Mesendoderm (in vitro differentiated cells): Measurements from ENCODE around the gene SERPING1.

Source experiments
- DNase-seq: peaks from one replicate; pipeline ENCODE4 v3.0.0; 2013
- H2AK5ac ChIP-seq: 2 replicates; pipeline ENCODE4 v1.6.1; 2013; ENCODE audit warnings: low read length, inconsistent platforms
- H2BK120ac ChIP-seq: 2 replicates; pipeline ENCODE4 v1.6.1; 2013; ENCODE audit warnings: low read depth, mild to moderate bottlenecking, low read length, moderate library complexity, mixed read lengths
- H2BK15ac ChIP-seq: replicated peaks from 2 replicates; pipeline ENCODE4 v1.6.1; 2013; ENCODE audit warnings: low read depth, mild to moderate bottlenecking, moderate library complexity
- H2BK5ac ChIP-seq: 2 replicates; pipeline ENCODE4 v1.6.1; 2013; ENCODE audit warnings: low read length, inconsistent platforms
- H3K18ac ChIP-seq: 2 replicates; pipeline ENCODE4 v1.6.1; 2013; ENCODE audit warnings: mild to moderate bottlenecking, low read length, mixed read lengths
- H3K23ac ChIP-seq: one replicate; pipeline ENCODE4 v1.6.1; 2013; ENCODE audit warnings: low read length
- H3K27ac ChIP-seq: 2 replicates; pipeline ENCODE4 v1.5.1; 2013; ENCODE audit warnings: low read depth, mild to moderate bottlenecking, inconsistent platforms, low read length, moderate library complexity
- H3K27me3 ChIP-seq: 2 replicates; pipeline ENCODE4 v1.6.1; 2013; ENCODE audit warnings: low read length, control low read depth, mild to moderate bottlenecking, inconsistent platforms; ENCODE audit not compliant: insufficient read depth, poor library complexity
- H3K36me3 ChIP-seq: 2 replicates; pipeline ENCODE4 v1.6.1; 2013; ENCODE audit warnings: low read length, inconsistent platforms; ENCODE audit not compliant: control insufficient read depth, insufficient read depth
- H3K4ac ChIP-seq: one replicate; pipeline ENCODE4 v1.6.1; 2013; ENCODE audit warnings: low read depth, mild to moderate bottlenecking, low read length, moderate library complexity
- H3K4me1 ChIP-seq: 2 replicates; pipeline ENCODE4 v1.6.1; 2013; ENCODE audit warnings: low read depth, low read length, inconsistent platforms; ENCODE audit not compliant: control insufficient read depth
- H3K4me2 ChIP-seq: 2 replicates; pipeline ENCODE4 v1.6.1; 2013; ENCODE audit warnings: low read length
- H3K4me3 ChIP-seq: 2 replicates; pipeline ENCODE4 v1.5.1; 2013; ENCODE audit warnings: mild to moderate bottlenecking, low read length
- H3K56ac ChIP-seq: one replicate; pipeline ENCODE4 v1.6.1; 2013; ENCODE audit warnings: low read length
- H3K79me1 ChIP-seq: 2 replicates; pipeline ENCODE4 v1.6.1; 2013; ENCODE audit warnings: low read length, inconsistent platforms
- H3K79me2 ChIP-seq: 2 replicates; pipeline ENCODE4 v1.6.1; 2013; ENCODE audit warnings: mild to moderate bottlenecking, low read length; ENCODE audit not compliant: control insufficient read depth, insufficient read depth
- H3K9ac ChIP-seq: 2 replicates; pipeline ENCODE4 v1.6.1; 2013; ENCODE audit warnings: low read length, inconsistent platforms
- H4K5ac ChIP-seq: one replicate; pipeline ENCODE4 v1.6.1; 2013; ENCODE audit warnings: low read length
- H4K8ac ChIP-seq: one replicate; pipeline ENCODE4 v1.6.1; 2013; ENCODE audit warnings: low read depth, mild to moderate bottlenecking, control low read depth, low read length, moderate library complexity
- WGBS: extraction: QIAGEN DNeasy Blood & Tissue Kit; methylation state at CpG from one replicate; pipeline ENCODE4 v1.1.7; 2013; ENCODE audit warnings: low lambda C conversion rate, missing lambda C conversion rate; ENCODE audit not compliant: insufficient coverage; ENCODE audit errors: extremely low coverage; 5-methylcytosine and 5-hydroxymethylcytosine counted together

The SERPING1 gene

DNA sequence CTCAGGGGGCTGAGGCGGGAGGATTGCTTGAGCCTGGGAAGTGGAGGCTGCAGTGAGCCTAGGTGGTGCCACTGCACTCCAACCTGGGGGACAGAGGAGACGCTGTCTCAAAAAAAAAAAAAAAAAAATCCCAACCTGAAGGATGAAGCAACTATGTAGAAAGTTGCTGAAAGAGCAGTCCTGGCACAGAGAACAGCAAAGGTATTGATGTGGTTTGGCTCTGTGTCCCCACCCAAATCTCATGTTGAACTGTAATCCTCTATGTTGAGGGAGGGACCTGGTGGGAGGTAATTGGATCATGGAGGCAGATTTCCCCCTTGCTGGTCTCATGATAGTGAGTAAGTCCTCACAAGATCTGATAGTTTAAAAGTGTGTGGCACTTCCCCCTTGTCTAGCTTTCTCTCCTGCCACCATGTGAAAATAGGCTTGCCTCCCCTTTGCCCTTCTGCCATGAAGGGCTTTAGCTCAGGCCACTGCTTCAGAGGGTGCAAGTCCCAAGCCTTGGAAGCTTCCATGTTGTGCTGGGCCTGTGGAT is 10.7 kb upstream of the SERPING1 start:
- H4K5ac ChIP-seq: no peak overlapping the region
- no peak overlapping the region for H3K27ac ChIP-seq
- H4K8ac ChIP-seq: no peak overlapping the region
- DNase-seq: no peak
- H3K9ac ChIP-seq: no peak overlapping the region
- H3K79me1 ChIP-seq: no peaks in the 10 kb centered on the region
- no peak overlapping the region for H2BK15ac ChIP-seq
- no CpG with 5 or more reads among the region's 2 CpGs for WGBS
- H3K4ac ChIP-seq: no peak overlapping the region
- no peak overlapping the region for H2AK5ac ChIP-seq
- H3K79me2 ChIP-seq: no peaks in the 10 kb centered on the region
- H3K4me3 ChIP-seq: no peak overlapping the region
- H2BK5ac ChIP-seq: no peak overlapping the region
- H3K4me1 ChIP-seq: no peaks in the 10 kb centered on the region
- no peak overlapping the region for H3K18ac ChIP-seq
- no peaks in the 10 kb centered on the region for H3K36me3 ChIP-seq
- H3K56ac ChIP-seq: no peak overlapping the region
- H2BK120ac ChIP-seq: no peak overlapping the region
- H3K23ac ChIP-seq: no peak overlapping the region
- H3K27me3 ChIP-seq: no peaks in the 10 kb centered on the region
- H3K4me2 ChIP-seq: no peak overlapping the region

DNA sequence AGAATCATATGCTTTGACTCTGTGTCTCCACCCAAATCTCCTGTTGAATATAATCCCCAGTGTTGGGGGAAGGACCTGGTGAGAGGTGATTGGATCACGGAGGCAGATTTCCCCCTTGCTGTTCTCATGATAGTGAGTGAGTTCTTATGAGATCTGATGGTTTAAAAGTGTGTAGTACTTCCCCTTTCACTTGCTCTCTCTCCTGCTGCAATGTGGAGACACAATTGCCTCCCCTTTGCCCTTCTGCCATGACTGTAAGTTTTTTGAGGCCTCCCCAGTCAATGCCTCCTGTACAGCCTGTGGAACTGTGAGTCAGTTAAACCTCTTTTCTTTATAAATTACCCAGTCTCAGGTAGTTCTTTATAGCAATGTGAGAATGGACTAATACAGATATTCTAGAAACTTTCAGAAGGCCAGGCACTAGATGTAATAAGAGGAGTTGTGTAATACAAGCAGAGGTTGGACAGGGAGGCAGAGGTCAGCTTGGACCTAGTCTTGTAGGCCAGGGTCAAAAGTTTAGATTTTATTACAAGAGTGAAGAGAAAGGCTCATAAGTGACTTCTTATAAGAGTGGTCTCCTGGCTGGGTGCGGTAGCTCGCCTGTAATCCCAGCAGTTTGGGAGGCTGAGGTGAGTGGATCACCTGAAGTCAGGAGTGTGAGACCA is 9.3 kb upstream of the SERPING1 start:
- no peak overlapping the region for H3K4me3 ChIP-seq
- H3K9ac ChIP-seq: no peak overlapping the region
- H4K5ac ChIP-seq: no peak overlapping the region
- H3K56ac ChIP-seq: no peak overlapping the region
- no peak overlapping the region for H3K23ac ChIP-seq
- no peaks in the 10 kb centered on the region for H3K4me1 ChIP-seq
- no peak overlapping the region for H3K4me2 ChIP-seq
- no peak overlapping the region for H2BK120ac ChIP-seq
- no CpG with 5 or more reads among the region's 3 CpGs for WGBS
- H3K79me2 ChIP-seq: no peaks in the 10 kb centered on the region
- H3K79me1 ChIP-seq: no peaks in the 10 kb centered on the region
- no peak overlapping the region for H4K8ac ChIP-seq
- no peaks in the 10 kb centered on the region for H3K36me3 ChIP-seq
- no peak overlapping the region for H2BK5ac ChIP-seq
- DNase-seq: no peak
- no peak overlapping the region for H3K27ac ChIP-seq
- no peak overlapping the region for H2AK5ac ChIP-seq
- H2BK15ac ChIP-seq: no peak overlapping the region
- no peak overlapping the region for H3K18ac ChIP-seq
- no peak overlapping the region for H3K4ac ChIP-seq
- H3K27me3 ChIP-seq: no peaks in the 10 kb centered on the region

DNA sequence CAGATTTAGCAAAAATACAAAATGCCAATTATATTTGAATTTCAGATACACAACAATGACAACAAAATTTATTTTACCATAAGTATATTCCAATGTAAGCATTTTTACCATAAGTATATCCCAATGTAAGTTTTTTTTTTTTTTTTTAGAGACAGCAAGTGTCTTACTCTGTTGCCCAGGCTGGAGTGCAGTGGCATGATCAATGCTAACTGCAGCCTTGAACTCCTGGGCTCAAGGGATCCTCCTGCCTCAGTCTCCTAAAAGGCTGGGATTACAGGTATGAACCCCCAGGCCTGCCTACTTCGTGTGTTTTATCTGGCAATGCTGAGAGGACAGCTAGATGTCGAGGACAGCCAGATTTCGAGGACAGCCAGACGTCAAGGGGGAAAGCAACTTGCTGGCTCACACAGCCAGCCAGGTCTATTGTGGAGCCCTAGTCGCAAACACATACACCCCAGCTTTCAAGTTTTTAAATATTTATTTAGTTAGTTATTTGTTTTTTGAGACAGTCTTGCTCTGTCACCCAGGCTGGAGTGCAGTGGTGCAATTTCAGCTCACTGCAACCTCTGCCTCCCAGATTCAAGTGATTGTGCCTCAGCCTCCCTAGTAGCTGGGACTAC is 1.1 kb upstream of the SERPING1 start:
- Histone ChIP-seq H3K4me3 (no peak overlapping the region), H3K27me3 (no peaks in the 10 kb centered on the region), H2AK5ac (no peak overlapping the region), H3K4me2 (no peak overlapping the region), H2BK5ac (no peak overlapping the region), H3K36me3 (no peaks in the 10 kb centered on the region), H3K18ac (no peak overlapping the region), H3K27ac (no peak overlapping the region), H3K23ac (no peak overlapping the region), H3K4ac (no peak overlapping the region), H2BK120ac (no peak overlapping the region), H3K56ac (no peak overlapping the region), H4K8ac (no peak overlapping the region), H4K5ac (no peak overlapping the region), H3K79me1 (no peaks in the 10 kb centered on the region), H3K9ac (no peak overlapping the region), H2BK15ac (no peak overlapping the region), H3K79me2 (no peaks in the 10 kb centered on the region), H3K4me1 (peaks cover 10% of the 10 kb centered on the region)
- no CpG with 5 or more reads among the region's 5 CpGs for WGBS
- DNase-seq: no peak

DNA sequence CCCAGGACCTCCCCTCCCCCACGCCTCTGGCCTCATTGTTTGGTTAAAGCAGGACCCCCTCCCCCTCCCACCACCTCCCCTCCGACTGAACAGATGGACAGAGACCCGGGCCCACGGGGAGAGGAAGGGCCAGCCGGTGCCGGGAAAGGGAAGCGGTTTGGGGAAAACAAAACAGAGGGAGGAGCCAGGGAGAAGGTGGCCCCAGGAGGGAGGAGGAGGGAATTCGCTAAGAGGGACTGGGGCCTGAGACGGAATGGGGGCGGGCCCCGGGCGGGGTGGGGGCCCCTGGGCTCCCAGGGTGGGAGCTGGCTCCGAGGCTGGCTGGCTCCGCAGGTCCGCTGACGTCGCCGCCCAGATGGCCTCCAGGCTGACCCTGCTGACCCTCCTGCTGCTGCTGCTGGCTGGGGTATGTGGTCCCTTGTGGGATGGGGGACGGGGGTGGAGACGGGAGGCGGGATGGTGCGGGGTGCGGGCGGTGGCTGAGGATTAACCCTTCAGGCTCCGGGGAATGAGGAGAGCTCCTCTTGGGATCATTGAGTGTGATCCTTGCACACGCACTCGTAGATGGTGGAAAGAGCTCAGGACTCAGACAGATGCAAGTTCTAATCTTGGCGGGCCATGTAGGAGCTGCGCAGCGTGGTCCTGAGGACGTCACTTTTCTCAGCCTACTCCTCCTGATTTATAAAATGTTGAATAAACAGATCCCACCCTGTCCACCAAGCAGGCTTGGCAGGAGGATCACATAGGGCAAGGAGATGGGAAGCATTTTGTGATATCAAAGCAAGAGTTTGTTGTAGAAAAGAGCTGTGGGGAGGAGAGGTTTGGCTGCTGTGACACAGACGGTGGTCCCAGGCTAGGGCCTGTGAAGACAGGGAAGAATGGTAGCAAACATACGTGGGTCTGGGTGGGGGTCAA is 688 bp downstream of the SERPING1 start:
- no CpG with 5 or more reads among the region's 33 CpGs for WGBS
- peak overlapping the region; percentile 54 for H2BK120ac ChIP-seq
- peak overlapping the region; percentile 90 for H3K56ac ChIP-seq
- peak overlapping the region; percentile 61 for H3K4me2 ChIP-seq
- no peak overlapping the region for H2BK15ac ChIP-seq
- H3K18ac ChIP-seq: peak overlapping the region; percentile 93
- H2AK5ac ChIP-seq: peak overlapping the region; percentile 11
- H3K79me2 ChIP-seq: no peaks in the 10 kb centered on the region
- H3K27me3 ChIP-seq: no peaks in the 10 kb centered on the region
- peak overlapping the region; percentile 76 for H3K4ac ChIP-seq
- peak overlapping the region; percentile 30 for H3K4me3 ChIP-seq
- peaks cover 10% of the 10 kb centered on the region for H3K4me1 ChIP-seq
- H3K27ac ChIP-seq: peak overlapping the region; percentile 67
- no peak overlapping the region for H4K5ac ChIP-seq
- no peak overlapping the region for H2BK5ac ChIP-seq
- DNase-seq: peak; percentile 92
- no peaks in the 10 kb centered on the region for H3K36me3 ChIP-seq
- H3K79me1 ChIP-seq: no peaks in the 10 kb centered on the region
- H3K9ac ChIP-seq: peak overlapping the region; percentile 71
- no peak overlapping the region for H4K8ac ChIP-seq
- H3K23ac ChIP-seq: no peak overlapping the region

DNA sequence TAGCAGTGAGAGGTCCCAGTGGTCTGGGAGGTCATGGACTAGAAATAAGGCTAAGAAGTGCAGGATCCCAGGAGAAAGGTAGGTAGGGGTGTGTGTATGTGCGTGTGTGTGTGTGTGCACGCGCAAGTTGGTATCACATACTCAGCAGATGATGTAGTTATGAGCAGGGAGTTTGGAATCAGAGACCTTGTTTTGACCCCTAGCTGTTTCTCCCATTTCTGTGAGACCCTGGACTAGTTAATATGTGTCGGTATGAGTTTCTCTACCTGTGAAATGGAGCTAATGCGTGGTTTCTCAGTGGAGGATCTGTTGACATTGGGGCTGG is 1.3 kb downstream of the SERPING1 start:
- H3K27ac ChIP-seq: no peak overlapping the region

More for the DNA sequence above, 1.3 kb downstream of the SERPING1 start:
- H2BK120ac ChIP-seq: no peak overlapping the region
- H4K5ac ChIP-seq: no peak overlapping the region
- no peaks in the 10 kb centered on the region for H3K79me1 ChIP-seq
- H3K4me2 ChIP-seq: peak overlapping the region; percentile 0
- H3K9ac ChIP-seq: peak overlapping the region; percentile 71
- H3K4ac ChIP-seq: peak overlapping the region; percentile 6
- H3K79me2 ChIP-seq: no peaks in the 10 kb centered on the region
- peak overlapping the region; percentile 11 for H2AK5ac ChIP-seq
- peak overlapping the region; percentile 93 for H3K18ac ChIP-seq
- no peaks in the 10 kb centered on the region for H3K27me3 ChIP-seq
- H3K23ac ChIP-seq: no peak overlapping the region
- no peak overlapping the region for H2BK5ac ChIP-seq
- no peak overlapping the region for H4K8ac ChIP-seq
- peak; percentile 8 for DNase-seq
- H2BK15ac ChIP-seq: no peak overlapping the region
- H3K4me1 ChIP-seq: peaks cover 10% of the 10 kb centered on the region
- no peaks in the 10 kb centered on the region for H3K36me3 ChIP-seq
- no peak overlapping the region for H3K4me3 ChIP-seq
- WGBS: no CpG with 5 or more reads among the region's 5 CpGs
- peak overlapping the region; percentile 3 for H3K56ac ChIP-seq
